Activated B cell treated with CpG ODN at 0.5 μM for 24 hours (primary cell): ENCODE measurements around the gene RASGRP1. TPM values are rescaled to one million over a fixed set of nuclear protein-coding genes. Genes with fewer than 3 reads are reported as not detected.
A peak's percentile ranks its signal among the peaks of the same experiment; 100 is the strongest.

Experiments used
- ATAC-seq: fragments of 200-7000 bp; cut with Tn5 transposase; one replicate; pipeline ENCODE4 v1.10.0; 2021; ENCODE audit warnings: low read depth, mild to moderate bottlenecking, moderate library complexity
- CTCF ChIA-PET: fragments of 350-600 bp; sonication (Branson Sonifier 250); formaldehyde crosslinking; loops from one replicate; lab custom pipeline; 2021; ENCODE audit warnings: antibody characterized with exemption; lab: Charles Lee
- POLR2A ChIA-PET: fragments of 350-600 bp; sonication (Branson Sonifier 250); formaldehyde crosslinking; loops from one replicate; lab custom pipeline; 2021; ENCODE audit warnings: antibody characterized with exemption; lab: Charles Lee
- DNase-seq: peaks from one replicate; pipeline ENCODE4 v3.0.0; 2022
- H3K27ac Mint-ChIP-seq: one replicate; pipeline ENCODE4 v1.8.0; 2020; ENCODE audit warnings: mixed read lengths
- H3K27me3 Mint-ChIP-seq: one replicate; pipeline ENCODE4 v1.8.0; 2021; ENCODE audit warnings: mixed read lengths
- H3K36me3 Mint-ChIP-seq: one replicate; pipeline ENCODE4 v1.8.0; 2021; ENCODE audit warnings: low read depth, mixed read lengths
- H3K4me1 Mint-ChIP-seq: one replicate; pipeline ENCODE4 v1.8.0; 2021; ENCODE audit warnings: mixed read lengths
- H3K4me3 Mint-ChIP-seq: one replicate; pipeline ENCODE4 v1.8.0; 2020; ENCODE audit warnings: mild to moderate bottlenecking, mixed read lengths
- H3K9me3 Mint-ChIP-seq: one replicate; pipeline ENCODE4 v1.8.0; 2020; ENCODE audit warnings: mixed read lengths
- CTCF ChIP-seq: fragments of 200-600 bp; IDR thresholded peaks from one replicate; pipeline ENCODE4 v1.8.0; 2022; ENCODE audit warnings: antibody characterized with exemption, mild to moderate bottlenecking
- intact Hi-C: fragments of 100-400 bp; cut with micrococcal nuclease; formaldehyde crosslinking; loops from one replicate; pipeline ENCODE4 v1.15.1; 2024
- total RNA-seq: library from RNA; stranded (reverse); gene quantifications from 2 replicates; pipeline ENCODE4 v1.2.3, GENCODE V29; 2022

Gene RASGRP1
- total RNA-seq, 1 donor from 2014 or later: 37.7 TPM

- ATAC-seq (peak; percentile 98), DNase-seq (peak; percentile 20)
- ChIA-PET POLR2A (interaction anchor here (1.2 to 2.6 kb wide), 4 partner anchors 10 to 72 kb away, joined by 3 to 11 read pairs (median 9); partner anchors contain the start of gene RASGRP1), CTCF (interaction anchor here (1.1 to 1.3 kb wide), 2 partner anchors 72 to 73 kb away, joined by 4 to 7 read pairs; no protein-coding TSS in a partner anchor)
- Mint-ChIP-seq H3K4me3 (peak overlapping the region; percentile 11), H3K9me3 (no peaks in the 10 kb centered on the region), H3K27ac (peak overlapping the region; percentile 13), H3K36me3 (no peaks in the 10 kb centered on the region), H3K27me3 (no peaks in the 10 kb centered on the region), H3K4me1 (peaks cover 35% of the 10 kb centered on the region)
- no peak for TF ChIP-seq CTCF
- intact Hi-C loops: loop anchor here (1.0 to 2.0 kb wide), 5 partner anchors 16 to 73 kb away; partner anchors contain the start of gene RASGRP1
These were observed 46.1 kb upstream of the RASGRP1 start for GRCh38 chr15:38610748-38611147.

GRCh38 chr15:38609097-38609738 lies 44.6 kb upstream of the RASGRP1 start:
- ChIA-PET CTCF (interaction anchor here (0.5 to 1.7 kb wide), 3 partner anchors 45 to 90 kb away, joined by 3 to 7 read pairs (median 5); partner anchors contain the start of gene RASGRP1), POLR2A (interaction anchor here (1.5 kb wide), 1 partner anchor 64 kb away, joined by 5 read pairs; no protein-coding TSS in a partner anchor)
- Mint-ChIP-seq H3K9me3 (no peaks in the 10 kb centered on the region), H3K36me3 (no peaks in the 10 kb centered on the region), H3K4me3 (no peak overlapping the region), H3K27ac (no peak overlapping the region), H3K4me1 (peaks cover 38% of the 10 kb centered on the region), H3K27me3 (no peaks in the 10 kb centered on the region)
- DNase-seq (no peak), ATAC-seq (no peak)
- intact Hi-C loops: no loop called here
- TF ChIP-seq CTCF: no peak

GRCh38 chr15:38608682-38609081 lies 44.1 kb upstream of the RASGRP1 start:
- ChIA-PET CTCF (interaction anchor here (1.7 kb wide), 1 partner anchor 45 kb away, joined by 5 read pairs; the partner anchor contains the start of gene RASGRP1), POLR2A (no interaction called here)
- ATAC-seq (no peak), DNase-seq (no peak)
- no peak for TF ChIP-seq CTCF
- Mint-ChIP-seq H3K4me1 (peaks cover 43% of the 10 kb centered on the region), H3K27me3 (no peaks in the 10 kb centered on the region), H3K36me3 (no peaks in the 10 kb centered on the region), H3K4me3 (no peak overlapping the region), H3K9me3 (no peaks in the 10 kb centered on the region), H3K27ac (no peak overlapping the region)
- intact Hi-C loops: no loop called here

- ATAC-seq: no peak
- H3K27ac Mint-ChIP-seq: no peak overlapping the region
These were observed 41.1 kb upstream of the RASGRP1 start for GRCh38 chr15:38605744-38606143.

More at GRCh38 chr15:38605744-38606143, 41.1 kb upstream of the RASGRP1 start:
- POLR2A ChIA-PET: no interaction called here
- H3K4me3 Mint-ChIP-seq: no peak overlapping the region
- H3K9me3 Mint-ChIP-seq: no peaks in the 10 kb centered on the region
- no peak for TF ChIP-seq CTCF
- H3K36me3 Mint-ChIP-seq: no peaks in the 10 kb centered on the region
- intact Hi-C loops: no loop called here
- no peaks in the 10 kb centered on the region for H3K27me3 Mint-ChIP-seq
- H3K4me1 Mint-ChIP-seq: peaks cover 29% of the 10 kb centered on the region
- CTCF ChIA-PET: no interaction called here
- no peak for DNase-seq
